ENCODE data around the gene AADAT.
"Not testable (repeated sequence)": the region's sequence is repeated elsewhere in the genome, so short reads cannot be mapped to it uniquely, and the experiment has no call there.

Gene AADAT

DNA sequence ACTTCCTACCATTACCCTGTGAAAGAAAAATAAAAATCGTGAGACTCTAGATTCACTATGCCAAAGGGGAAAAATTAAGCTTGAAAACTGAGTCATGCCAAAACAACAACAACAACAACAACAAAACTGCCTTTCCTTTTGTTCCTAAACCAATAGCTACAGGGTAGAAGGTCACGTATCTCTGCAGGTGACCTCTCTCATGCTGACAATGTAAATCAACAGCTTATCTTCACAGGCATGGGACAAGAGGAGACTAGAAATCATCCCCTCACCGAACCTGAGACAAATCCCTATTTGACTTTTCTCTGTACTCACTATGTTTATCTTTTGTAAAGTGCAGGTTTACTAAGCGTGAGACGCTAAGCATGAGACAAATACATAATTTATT, 20.5 kb upstream of the AADAT start:
- H3K4me3 ChIP-seq (ENCODE audit: low read depth, low read length), result no peak overlapping the region
- TF ChIP-seq, protein P1, sequence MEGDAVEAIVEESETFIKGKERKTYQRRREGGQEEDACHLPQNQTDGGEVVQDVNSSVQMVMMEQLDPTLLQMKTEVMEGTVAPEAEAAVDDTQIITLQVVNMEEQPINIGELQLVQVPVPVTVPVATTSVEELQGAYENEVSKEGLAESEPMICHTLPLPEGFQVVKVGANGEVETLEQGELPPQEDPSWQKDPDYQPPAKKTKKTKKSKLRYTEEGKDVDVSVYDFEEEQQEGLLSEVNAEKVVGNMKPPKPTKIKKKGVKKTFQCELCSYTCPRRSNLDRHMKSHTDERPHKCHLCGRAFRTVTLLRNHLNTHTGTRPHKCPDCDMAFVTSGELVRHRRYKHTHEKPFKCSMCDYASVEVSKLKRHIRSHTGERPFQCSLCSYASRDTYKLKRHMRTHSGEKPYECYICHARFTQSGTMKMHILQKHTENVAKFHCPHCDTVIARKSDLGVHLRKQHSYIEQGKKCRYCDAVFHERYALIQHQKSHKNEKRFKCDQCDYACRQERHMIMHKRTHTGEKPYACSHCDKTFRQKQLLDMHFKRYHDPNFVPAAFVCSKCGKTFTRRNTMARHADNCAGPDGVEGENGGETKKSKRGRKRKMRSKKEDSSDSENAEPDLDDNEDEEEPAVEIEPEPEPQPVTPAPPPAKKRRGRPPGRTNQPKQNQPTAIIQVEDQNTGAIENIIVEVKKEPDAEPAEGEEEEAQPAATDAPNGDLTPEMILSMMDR (IDR thresholded peaks at IDR 0.05; ENCODE audit: insufficient read depth, low read depth, low read length, missing control alignments), result no peak
- no peak for DNase-seq (ENCODE audit: low read depth)

DNA sequence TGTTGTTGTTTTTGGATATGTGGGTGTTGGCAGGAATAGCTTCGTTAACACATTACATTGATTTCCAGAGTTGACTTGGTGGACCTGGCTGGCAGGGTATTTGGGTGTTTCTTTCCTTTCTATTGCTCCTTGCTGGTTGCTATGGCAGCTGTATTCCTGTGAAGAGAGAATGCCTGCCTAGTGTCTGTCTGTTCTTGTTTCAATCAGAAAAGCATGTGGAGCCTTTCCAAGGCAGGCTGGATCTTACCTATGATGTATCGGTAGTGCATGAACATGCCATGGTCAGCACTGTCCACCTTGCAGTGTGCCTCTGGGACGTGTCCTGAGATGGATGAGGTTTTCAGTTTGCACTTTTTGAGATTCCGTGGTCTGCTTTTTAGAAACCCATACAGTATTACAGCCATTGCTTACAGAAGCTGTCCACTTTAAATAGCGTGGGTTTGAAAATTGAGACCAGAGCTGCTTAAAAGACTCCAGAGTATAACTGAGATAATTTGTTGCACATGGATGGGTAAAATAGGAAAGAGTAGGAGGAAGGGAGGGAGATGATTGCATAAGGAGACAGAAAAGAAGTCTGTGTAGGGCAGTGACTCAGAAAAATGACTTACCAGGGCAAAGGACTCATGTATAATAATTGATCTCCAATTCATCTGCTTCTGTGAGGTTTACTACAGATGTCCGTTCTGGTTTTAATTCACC, 20.0 kb upstream of the AADAT start:
- no peak overlapping the region for H3K4me3 ChIP-seq (ENCODE audit: low read depth, low read length)

DNA sequence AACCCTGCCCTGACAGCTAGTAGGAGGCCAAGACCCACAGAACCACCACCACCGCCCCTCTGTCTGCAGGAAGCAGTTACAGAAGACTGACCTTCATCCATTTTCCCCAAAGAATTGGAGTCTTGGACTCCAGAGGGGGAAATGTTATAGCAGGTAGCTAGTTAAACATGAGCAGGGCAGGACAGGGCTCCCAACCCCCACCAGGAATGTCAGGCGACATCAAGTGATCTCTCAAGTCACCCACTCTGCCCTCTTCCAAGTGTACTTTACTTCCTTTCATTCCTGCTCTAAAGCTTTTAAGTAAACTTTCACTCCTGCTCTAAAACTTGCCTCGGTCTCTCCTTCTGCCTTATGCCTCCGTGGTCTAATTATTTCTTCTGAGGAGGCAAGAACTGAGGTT, 17.1 kb upstream of the AADAT start:
- H3K4me3 ChIP-seq (ENCODE audit: low read depth, low read length), result no peak overlapping the region
- no peak for DNase-seq (ENCODE audit: low read depth)
- TF ChIP-seq, protein P1 (IDR thresholded peaks at IDR 0.05; ENCODE audit: insufficient read depth, low read depth, low read length, missing control alignments), result no peak

More for the DNA sequence above, 20.0 kb upstream of the AADAT start:
- TF ChIP-seq, protein P1 (IDR thresholded peaks at IDR 0.05; ENCODE audit: insufficient read depth, low read depth, low read length, missing control alignments), result no peak
- DNase-seq (ENCODE audit: low read depth), result no peak

DNA sequence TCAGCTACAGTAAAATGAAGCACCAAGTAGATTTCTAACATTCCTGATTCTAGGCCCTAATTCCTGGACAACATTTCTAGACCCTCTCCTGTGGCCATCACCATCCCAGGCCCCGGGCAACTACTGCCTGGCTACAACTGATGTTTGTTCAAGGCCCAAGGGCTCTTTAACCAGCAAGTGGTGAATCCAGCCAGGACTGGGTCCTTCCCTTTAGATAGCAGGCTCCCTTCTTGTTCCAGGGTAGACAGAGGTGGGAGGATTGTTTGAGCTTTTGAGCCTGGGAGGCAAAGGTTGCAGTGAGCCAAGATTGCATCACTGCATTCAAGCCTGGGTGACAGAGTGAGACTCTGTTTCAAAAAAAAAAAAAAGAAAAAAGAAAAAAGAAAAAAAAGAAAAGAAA, 12.7 kb upstream of the AADAT start:
- TF ChIP-seq, protein P1 (IDR thresholded peaks at IDR 0.05; ENCODE audit: insufficient read depth, low read depth, low read length, missing control alignments), result no peak
- H3K4me3 ChIP-seq (ENCODE audit: low read depth, low read length), result no peak overlapping the region
- no peak for DNase-seq (ENCODE audit: low read depth)

DNA sequence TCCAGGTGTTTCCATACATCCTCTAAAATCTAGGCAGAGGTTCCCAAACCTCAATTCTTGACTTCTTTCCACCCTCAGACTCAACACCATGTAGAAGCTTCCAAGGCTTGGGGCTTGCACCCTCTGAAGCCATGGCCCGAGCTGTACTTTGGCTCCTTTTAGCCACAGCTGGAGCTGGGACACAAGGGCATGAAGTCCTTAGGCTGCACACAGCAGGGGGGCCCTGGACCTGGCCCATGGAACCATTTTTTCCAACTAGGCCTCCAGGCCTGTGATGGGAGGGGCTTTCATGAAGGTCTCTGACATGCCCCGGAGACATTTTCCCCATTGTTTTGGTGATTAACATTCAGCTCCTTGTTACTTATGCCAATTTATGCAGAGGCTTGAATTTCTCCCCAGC, 8.4 kb upstream of the AADAT start:
- H3K4me3 ChIP-seq (ENCODE audit: low read depth, low read length); DNase-seq (ENCODE audit: low read depth): not testable (repeated sequence)

DNA sequence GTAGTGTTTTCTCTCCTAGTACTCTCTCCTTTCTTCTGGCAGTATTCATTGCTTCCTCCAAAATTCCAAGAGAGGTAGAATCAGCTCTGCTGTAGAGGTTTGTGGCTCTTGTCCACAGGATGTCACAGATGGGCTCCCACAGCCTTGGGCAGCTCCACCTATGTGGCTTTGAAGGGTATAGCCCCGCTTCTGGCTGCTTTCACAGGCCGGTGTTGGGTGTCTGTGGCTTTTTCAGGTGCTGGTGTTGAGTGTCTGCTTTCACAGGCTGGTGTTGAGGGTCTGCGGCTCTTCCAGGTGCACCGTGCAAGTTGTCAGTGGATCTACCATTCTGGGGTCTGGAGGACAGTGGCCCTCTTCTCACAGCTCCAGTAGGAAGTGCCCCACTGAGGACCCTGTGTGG, 7.9 kb upstream of the AADAT start:
- TF ChIP-seq, protein P1 (IDR thresholded peaks at IDR 0.05; ENCODE audit: insufficient read depth, low read depth, low read length, missing control alignments), result no peak
- no peak overlapping the region for H3K4me3 ChIP-seq (ENCODE audit: low read depth, low read length)
- no peak for DNase-seq (ENCODE audit: low read depth)

DNA sequence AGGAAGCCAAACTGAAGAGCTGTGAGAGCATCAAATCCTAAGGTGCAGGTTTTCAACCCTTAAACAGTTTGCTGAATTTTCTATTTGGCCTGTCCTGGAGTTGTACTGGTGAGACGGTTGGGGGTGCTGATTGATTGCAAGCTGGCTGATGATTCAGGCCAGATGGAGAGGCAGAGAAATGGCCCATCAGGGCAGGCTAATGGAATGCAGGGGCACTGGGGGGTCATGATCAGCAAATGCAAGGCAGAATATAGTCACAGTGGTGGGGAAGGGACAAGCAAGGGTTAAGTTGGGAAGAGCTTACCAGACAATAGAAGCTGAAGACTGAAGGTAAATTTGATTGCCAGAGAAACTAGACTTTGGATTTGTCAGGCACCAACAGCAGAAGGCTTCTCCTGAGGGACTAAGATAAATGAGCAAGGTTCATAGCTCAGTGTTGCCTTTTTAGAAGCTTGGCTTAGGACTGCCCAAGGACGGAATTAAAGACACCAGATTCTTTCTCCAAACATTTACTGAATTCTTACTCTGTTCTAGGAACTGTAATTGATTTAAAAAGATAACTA, 4.3 kb upstream of the AADAT start:
- TF ChIP-seq, protein P1 (IDR thresholded peaks at IDR 0.05; ENCODE audit: insufficient read depth, low read depth, low read length, missing control alignments), result no peak
- DNase-seq (ENCODE audit: low read depth), result no peak
- no peak overlapping the region for H3K4me3 ChIP-seq (ENCODE audit: low read depth, low read length)

All from GM12865 (cell line).